Liver (tissue), 3 donors: ENCODE measurements around the gene RNF10.

Experiments
- CTCF ChIP-seq: fragments of 150-350 bp; IDR thresholded peaks from 2 replicates; pipeline ENCODE4 v1.5.1; 2017; ENCODE audit warnings: improper control_type of control experiment, low read depth, low read length; ENCODE audit not compliant: missing input control
- MAX ChIP-seq: IDR thresholded peaks from 2 replicates; pipeline ENCODE4 v1.6.1; 2016; ENCODE audit warnings: antibody characterized with exemption
- NR2F2 ChIP-seq: IDR thresholded peaks from 2 replicates; pipeline ENCODE4 v1.6.1; 2016; ENCODE audit warnings: antibody characterized with exemption
- REST ChIP-seq: IDR thresholded peaks from 2 replicates; pipeline ENCODE4 v1.6.1; 2016; ENCODE audit warnings: antibody characterized with exemption, mild to moderate bottlenecking
- SP1 ChIP-seq: IDR thresholded peaks from 2 replicates; pipeline ENCODE4 v1.6.1; 2018; ENCODE audit warnings: antibody characterized with exemption, mild to moderate bottlenecking
- YY1 ChIP-seq: IDR thresholded peaks from 2 replicates; pipeline ENCODE4 v1.6.1; 2016; ENCODE audit warnings: antibody characterized with exemption, mild to moderate bottlenecking
- donor health status: healthy.
- donor health status: healthy.

GRCh38 chr12:120515496-120515895, 18.7 kb upstream of the RNF10 start:
- TF ChIP-seq REST (no peak), CTCF (no peak), MAX (no peak), YY1 (no peak), SP1 (no peak), NR2F2 (no peak)
